Neural cell (in vitro differentiated cells): Measurements from ENCODE around the gene RAB40C. TPM values are rescaled to one million over a fixed set of nuclear protein-coding genes. Genes with fewer than 3 reads are reported as not detected.

Experiments
- H2AFZ ChIP-seq: fragments of 200-600, 300-800 bp; sonication (generic), shearing (Covaris generic); 2 replicates; pipeline ENCODE4 v1.6.0; 2014; ENCODE audit warnings: low read depth, mild to moderate bottlenecking, antibody characterized with exemption, low read length, moderate library complexity
- H3F3A ChIP-seq: fragments of 200-600 bp; shearing (Covaris generic); 2 replicates; pipeline ENCODE4 v1.6.1; 2016; ENCODE audit warnings: mild to moderate bottlenecking, moderate library complexity, mixed read lengths, antibody characterized with exemption, low read length; ENCODE audit not compliant: insufficient read depth, poor library complexity, severe bottlenecking
- H3K27ac ChIP-seq: fragments of 200-600, 300-800 bp; sonication (generic), shearing (Covaris generic); 2 replicates; pipeline ENCODE4 v1.5.1; 2014; ENCODE audit warnings: mild to moderate bottlenecking, low read length, moderate library complexity
- H3K27me3 ChIP-seq: fragments of 300-800, 200-600 bp; sonication (generic), shearing (Covaris generic); 2 replicates; pipeline ENCODE4 v1.6.0; 2014; ENCODE audit warnings: mild to moderate bottlenecking, low read depth, low read length, moderate library complexity; ENCODE audit not compliant: insufficient read depth
- H3K36me3 ChIP-seq: fragments of 300-800, 200-600 bp; sonication (generic), shearing (Covaris generic); 2 replicates; pipeline ENCODE4 v1.5.1; 2014; ENCODE audit warnings: mild to moderate bottlenecking, antibody characterized with exemption, low read length, moderate library complexity; ENCODE audit not compliant: insufficient read depth
- H3K4me2 ChIP-seq: fragments of 300-800, 200-600 bp; sonication (generic), shearing (Covaris generic); 2 replicates; pipeline ENCODE4 v1.6.0; 2014; ENCODE audit warnings: mild to moderate bottlenecking, low read length
- H3K4me3 ChIP-seq: fragments of 300-800, 200-600 bp; sonication (generic), shearing (Covaris generic); 2 replicates; pipeline ENCODE4 v1.5.1; 2014; ENCODE audit warnings: mild to moderate bottlenecking, low read length, moderate library complexity
- H3K79me2 ChIP-seq: fragments of 200-600 bp; shearing (Covaris generic); replicated peaks from 2 replicates; pipeline ENCODE4 v1.6.0; 2014; ENCODE audit warnings: mild to moderate bottlenecking, low read length, moderate library complexity; ENCODE audit not compliant: insufficient read depth
- H3K9ac ChIP-seq: fragments of 300-800, 200-600 bp; sonication (generic), shearing (Covaris generic); 2 replicates; pipeline ENCODE4 v1.6.1; 2016; ENCODE audit warnings: mild to moderate bottlenecking, low read length, mixed read lengths
- H3K9me2 ChIP-seq: fragments of 200-600 bp; shearing (Covaris generic); 2 replicates; pipeline ENCODE4 v1.6.1; 2016; ENCODE audit warnings: mild to moderate bottlenecking, low read length, mixed read lengths; ENCODE audit not compliant: insufficient read depth
- H3K9me3 ChIP-seq: fragments of 200-600, 300-800 bp; sonication (generic), shearing (Covaris generic); 2 replicates; pipeline ENCODE4 v1.6.1; 2016; ENCODE audit warnings: mild to moderate bottlenecking, mixed run types, low read length, moderate library complexity, mixed read lengths
- H4K20me1 ChIP-seq: fragments of 200-600 bp; shearing (Covaris generic); 2 replicates; pipeline ENCODE4 v1.6.1; 2016; ENCODE audit warnings: mild to moderate bottlenecking, mixed run types; ENCODE audit not compliant: insufficient read depth
- CTCF ChIP-seq: fragments of 450-650 bp; IDR thresholded peaks from 2 replicates; pipeline ENCODE4 v1.5.1; 2014; ENCODE audit warnings: antibody characterized with exemption, mild to moderate bottlenecking, moderate library complexity; ENCODE audit not compliant: poor library complexity, severe bottlenecking
- EP300 ChIP-seq: fragments of 450-650 bp; conservative IDR thresholded peaks from 2 replicates; pipeline ENCODE4 v1.6.1; 2014; ENCODE audit warnings: antibody characterized with exemption, mild to moderate bottlenecking, moderate library complexity; ENCODE audit not compliant: poor library complexity, severe bottlenecking
- EZH2 ChIP-seq: fragments of 200-600, 300-800 bp; shearing (Covaris generic), sonication (generic); IDR thresholded peaks from 2 replicates; pipeline ENCODE4 v1.6.1; 2014; ENCODE audit warnings: antibody characterized with exemption, low read length, borderline replicate concordance, mild to moderate bottlenecking; ENCODE audit not compliant: insufficient read depth, poor library complexity, severe bottlenecking
- MXI1 ChIP-seq: fragments of 450-650 bp; conservative IDR thresholded peaks from 2 replicates; pipeline ENCODE4 v1.6.1; 2014; ENCODE audit warnings: antibody characterized with exemption, mild to moderate bottlenecking; ENCODE audit not compliant: poor library complexity, severe bottlenecking
- POLR2AphosphoS5 ChIP-seq: IDR thresholded peaks from 2 replicates; pipeline ENCODE4 v1.6.1; 2012
- RAD21 ChIP-seq: fragments of 450-650 bp; conservative IDR thresholded peaks from 2 replicates; pipeline ENCODE4 v1.6.1; 2014; ENCODE audit warnings: antibody characterized with exemption, mild to moderate bottlenecking, moderate library complexity
- REST ChIP-seq: IDR thresholded peaks from 2 replicates; pipeline ENCODE4 v1.6.1; 2012; ENCODE audit warnings: borderline replicate concordance
- SMC3 ChIP-seq: fragments of 450-650 bp; conservative IDR thresholded peaks from 2 replicates; pipeline ENCODE4 v1.6.1; 2014; ENCODE audit warnings: antibody characterized with exemption, mild to moderate bottlenecking, moderate library complexity; ENCODE audit not compliant: poor library complexity
- TAF1 ChIP-seq: IDR thresholded peaks from 2 replicates; pipeline ENCODE4 v1.6.1; 2012; ENCODE audit warnings: low read depth
- polyA plus RNA-seq: library from polyadenylated mRNA; depleted of rRNA; stranded (reverse); fragments of >200 nt; gene quantifications from 2 replicates; pipeline ENCODE4 v1.2.3, GENCODE V29; 2014

RAB40C gene
- polyA plus RNA-seq, 1 donor from 2014 or later, result 40.7 TPM

DNA sequence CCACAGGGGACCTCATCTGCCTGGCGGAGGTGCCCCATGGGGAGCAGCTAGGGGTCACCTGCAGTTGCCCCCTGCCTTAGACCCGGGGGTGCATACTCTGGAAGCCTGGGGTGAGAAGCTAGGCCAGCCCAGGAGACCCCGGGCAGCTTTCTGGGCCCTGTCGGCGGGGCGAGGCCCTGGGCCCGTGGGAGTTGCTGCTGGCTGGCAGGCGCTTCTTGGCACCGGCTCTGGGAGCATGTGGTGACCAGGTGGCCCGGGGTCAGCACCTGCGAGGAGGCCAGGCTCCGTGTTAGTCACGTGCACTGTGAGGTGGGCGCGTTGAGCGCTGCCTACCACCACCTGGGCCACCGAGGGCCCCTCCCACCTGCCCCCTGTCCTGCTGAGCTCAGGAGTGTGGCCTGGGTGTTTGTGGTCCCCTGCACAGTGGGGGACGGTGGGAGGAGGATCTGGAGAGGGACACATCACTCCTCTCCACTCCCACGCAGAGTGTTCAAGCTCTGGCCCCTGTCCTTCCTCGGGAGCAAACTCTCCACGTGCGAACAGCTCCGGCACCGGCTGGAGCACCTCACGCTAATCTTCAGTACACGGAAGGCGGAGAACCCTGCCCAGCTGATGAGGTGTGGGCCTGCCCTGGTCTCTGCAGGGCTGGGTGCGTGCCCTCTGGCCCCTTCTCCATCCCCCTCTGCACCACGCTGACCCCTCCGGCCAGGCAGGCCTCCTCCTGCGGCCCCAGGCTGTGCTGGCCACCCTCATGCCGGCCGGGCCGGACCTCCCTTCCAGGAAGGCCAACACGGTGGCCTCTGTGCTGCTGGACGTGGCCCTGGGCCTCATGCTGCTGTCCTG, 14.3 kb upstream of the RAB40C start:
- no peak overlapping the region for H3K4me2 ChIP-seq
- peaks cover 3% of the 10 kb centered on the region for H3K79me2 ChIP-seq
- H3F3A ChIP-seq, result no peaks in the 10 kb centered on the region
- H3K4me3 ChIP-seq, result no peak overlapping the region
- H3K9me2 ChIP-seq, result no peaks in the 10 kb centered on the region
- H3K9ac ChIP-seq, result no peak overlapping the region
- H4K20me1 ChIP-seq, result no peaks in the 10 kb centered on the region
- H3K27me3 ChIP-seq, result no peaks in the 10 kb centered on the region
- TF ChIP-seq EZH2 (no peak), SMC3 (no peak), EP300 (no peak), REST (no peak), CTCF (no peak), POLR2AphosphoS5 (no peak), RAD21 (no peak), MXI1 (no peak), TAF1 (no peak)
- no peak overlapping the region for H3K27ac ChIP-seq
- H3K9me3 ChIP-seq, result no peaks in the 10 kb centered on the region
- H2AFZ ChIP-seq, result no peak overlapping the region
- H3K36me3 ChIP-seq, result no peaks in the 10 kb centered on the region

DNA sequence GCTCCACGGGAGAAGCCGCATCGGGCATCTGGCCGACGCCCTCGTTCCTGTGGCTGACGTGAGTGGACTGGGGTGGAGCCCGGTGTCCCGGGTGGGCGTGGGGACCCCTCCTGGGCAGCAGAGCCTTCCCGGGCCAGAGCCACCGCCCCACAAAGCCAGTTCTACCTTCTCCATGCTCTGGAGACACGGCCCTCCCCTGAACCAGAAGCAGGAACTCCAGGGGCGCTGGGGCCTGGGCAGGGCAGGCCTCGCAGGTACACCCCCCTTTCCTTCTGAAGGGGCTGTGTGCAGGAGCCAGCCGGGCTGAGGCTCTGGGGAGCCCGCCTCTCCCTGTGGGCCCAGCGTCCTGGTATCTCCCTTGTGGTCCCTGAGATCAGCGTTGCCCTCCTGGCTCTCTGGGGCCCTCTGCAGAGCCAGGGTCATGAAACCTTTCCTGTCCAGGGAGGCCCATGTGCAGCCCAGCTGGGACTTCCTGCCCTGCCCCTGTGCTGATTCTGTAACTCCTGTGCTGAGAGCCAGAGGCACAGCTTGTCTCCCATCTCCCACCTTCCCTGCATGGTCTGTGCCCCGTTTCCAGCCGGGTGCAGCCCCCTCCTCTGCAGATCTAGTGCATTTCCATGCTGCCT, 13.6 kb upstream of the RAB40C start:
- H3K4me2 ChIP-seq, result no peak overlapping the region
- no peak overlapping the region for H2AFZ ChIP-seq
- no peaks in the 10 kb centered on the region for H3K27me3 ChIP-seq
- no peaks in the 10 kb centered on the region for H3F3A ChIP-seq
- no peaks in the 10 kb centered on the region for H3K9me2 ChIP-seq
- TF ChIP-seq RAD21 (no peak), EP300 (no peak), SMC3 (no peak)
- H3K36me3 ChIP-seq, result no peaks in the 10 kb centered on the region
- no peaks in the 10 kb centered on the region for H4K20me1 ChIP-seq
- no peaks in the 10 kb centered on the region for H3K79me2 ChIP-seq
- H3K4me3 ChIP-seq, result no peak overlapping the region
- H3K27ac ChIP-seq, result no peak overlapping the region
- no peaks in the 10 kb centered on the region for H3K9me3 ChIP-seq
- no peak overlapping the region for H3K9ac ChIP-seq
